22Rv1 (cell line): ENCODE results near the gene RDH14.

Experiments
- CTCF ChIP-seq: fragments of 450-650 bp; IDR thresholded peaks from 2 replicates; pipeline ENCODE4 v1.5.1; 2017; ENCODE audit warnings: mild to moderate bottlenecking
- ZFX ChIP-seq: fragments of 450-650 bp; IDR thresholded peaks from 2 replicates; pipeline ENCODE4 v1.6.1; 2017; ENCODE audit warnings: antibody characterized with exemption, borderline replicate concordance

- TF ChIP-seq CTCF (no peak), ZFX (no peak)
Observed at GRCh38 chr2:18517386-18517785, 43.1 kb downstream of the RDH14 start.
